ENCODE measurements around the gene ESPN. TPM values are rescaled to one million over a fixed set of nuclear protein-coding genes. Genes with fewer than 3 reads are reported as not detected.
"Not testable (repeated sequence)": the region's sequence is repeated elsewhere in the genome, so short reads cannot be mapped to it uniquely, and the experiment has no call there.

ESPN gene
- total RNA-seq, 2 donors from 2014 or later: 0.47 TPM; not detected in 1

DNA sequence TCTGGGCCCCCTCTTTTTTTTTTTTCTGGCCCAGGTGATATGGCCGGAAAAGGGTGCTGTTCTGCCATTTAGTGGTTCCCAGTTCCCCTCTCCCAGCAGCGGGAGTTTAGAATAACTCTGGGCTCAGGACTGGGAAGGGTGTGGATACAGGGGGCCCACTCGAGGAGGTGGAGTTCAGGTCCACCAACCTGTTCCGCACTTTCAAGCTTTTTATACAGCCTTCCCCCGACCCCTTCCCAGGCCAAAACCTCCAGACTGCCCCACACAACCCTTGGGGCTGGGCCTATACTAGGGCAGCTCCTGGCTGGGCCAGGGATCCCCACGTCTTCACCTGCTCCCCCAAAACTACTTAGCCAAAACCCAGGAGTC, 66.5 kb downstream of the ESPN start:
- Histone ChIP-seq H3K36me3 (no peaks in the 10 kb centered on the region), H3K4me3 (peak overlapping the region; percentile 63 to 66), H3K27ac (peak overlapping the region; percentile 71 to 77), H3K9me3 (no peaks in the 10 kb centered on the region), H3K27me3 (no peaks in the 10 kb centered on the region), H3K4me1 (peaks cover 0 to 65% of the 10 kb centered on the region in 2 donors)
- TF ChIP-seq CTCF (IDR thresholded peaks at IDR 0.05): no peak
- DNase-seq (ENCODE audit: low spot score): no peak

DNA sequence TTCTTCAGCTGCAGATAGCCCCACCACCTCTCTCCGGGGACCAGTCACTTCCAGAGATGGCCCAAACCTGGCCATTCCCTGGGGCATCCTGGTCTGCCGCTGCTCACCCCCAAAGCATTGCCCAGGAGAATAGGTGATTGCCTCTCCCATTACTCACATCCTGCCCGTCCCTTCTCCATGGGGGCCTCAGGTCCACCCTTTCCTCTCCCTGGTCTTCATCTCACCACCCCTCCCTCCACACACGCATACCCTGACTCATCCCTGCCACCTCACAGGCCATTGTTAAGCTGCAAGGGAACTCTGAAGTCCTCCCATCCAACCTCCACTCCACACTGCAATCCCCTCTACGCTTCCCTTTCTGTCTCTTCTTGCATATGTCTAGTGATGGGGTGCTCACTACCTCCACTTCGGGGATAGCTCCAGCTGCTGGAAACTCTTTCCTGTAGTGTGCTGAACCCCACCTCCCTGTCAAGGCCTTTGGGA, 66.9 kb downstream of the ESPN start, which contains the start of gene PLEKHG5:
Gene PLEKHG5 (minus strand): TSS at position 188 of the 483 bp plus-strand sequence. CDS start 14,096 bp downstream, outside the sequence.
- no peaks in the 10 kb centered on the region for H3K27me3 ChIP-seq
- no peaks in the 10 kb centered on the region for H3K9me3 ChIP-seq
- H3K4me1 ChIP-seq: peaks cover 0 to 65% of the 10 kb centered on the region in 2 donors
- DNase-seq (ENCODE audit: low spot score): no peak
- no peaks in the 10 kb centered on the region for H3K36me3 ChIP-seq
- no peak for TF ChIP-seq CTCF (IDR thresholded peaks at IDR 0.05)
- peak within 1 kb of the TSS; percentile 63 to 66 for H3K4me3 ChIP-seq
- peak within 1 kb of the TSS; percentile 71 to 77 for H3K27ac ChIP-seq

GRCh38 chr1:6491966-6492365, 67.4 kb downstream of the ESPN start:
- Histone ChIP-seq H3K27me3 (no peaks in the 10 kb centered on the region), H3K9me3 (no peaks in the 10 kb centered on the region), H3K27ac (peak overlapping the region; percentile 16 to 71), H3K36me3 (no peaks in the 10 kb centered on the region), H3K4me3 (no peak overlapping the region), H3K4me1 (peaks cover 0 to 66% of the 10 kb centered on the region in 2 donors)
- no peak for TF ChIP-seq CTCF (IDR thresholded peaks at IDR 0.05)
- no peak for DNase-seq (ENCODE audit: low spot score)

GRCh38 chr1:6493834-6494223, 69.3 kb downstream of the ESPN start:
- not testable (repeated sequence) for H3K27me3 ChIP-seq; H3K27ac ChIP-seq; H3K4me3 ChIP-seq; DNase-seq (ENCODE audit: low spot score); H3K9me3 ChIP-seq; H3K36me3 ChIP-seq
- H3K4me1 ChIP-seq: peaks cover 0 to 79% of the 10 kb centered on the region in 2 donors

GRCh38 chr1:6494627-6495026, 70.1 kb downstream of the ESPN start:
- DNase-seq (ENCODE audit: low spot score): no peak
- H3K27me3 ChIP-seq: no peaks in the 10 kb centered on the region
- peaks cover 0 to 79% of the 10 kb centered on the region in 2 donors for H3K4me1 ChIP-seq
- no peaks in the 10 kb centered on the region for H3K9me3 ChIP-seq
- H3K36me3 ChIP-seq: no peaks in the 10 kb centered on the region
- TF ChIP-seq CTCF (IDR thresholded peaks at IDR 0.05): no peak
- peak overlapping the region in 1 of 2 donors; percentile 16 for H3K27ac ChIP-seq
- H3K4me3 ChIP-seq: no peak overlapping the region

DNA sequence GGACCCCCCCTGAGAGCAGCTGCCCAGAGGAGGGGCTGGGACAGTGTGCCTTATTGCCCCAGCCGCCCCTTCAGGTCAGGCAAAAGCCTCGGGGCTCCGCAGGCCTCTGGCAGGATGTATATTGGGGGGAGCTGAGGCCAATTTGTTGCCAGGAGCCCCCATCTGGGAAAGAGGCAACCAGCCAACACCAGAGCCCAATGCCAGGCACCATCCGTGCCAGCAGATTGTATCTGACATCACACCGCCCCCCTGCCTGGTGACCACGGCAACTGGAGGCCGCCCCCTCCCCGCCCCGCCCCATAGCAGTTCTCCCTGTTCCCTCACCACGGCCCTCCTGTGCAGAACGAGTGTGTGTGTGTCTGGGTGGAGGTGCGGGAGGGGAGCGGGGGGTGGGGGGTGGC, 70.5 kb downstream of the ESPN start:
- Histone ChIP-seq H3K4me1 (peaks cover 0 to 78% of the 10 kb centered on the region in 2 donors), H3K4me3 (no peak overlapping the region), H3K27me3 (no peaks in the 10 kb centered on the region), H3K36me3 (no peaks in the 10 kb centered on the region), H3K27ac (peak overlapping the region in 1 of 2 donors; percentile 16), H3K9me3 (no peaks in the 10 kb centered on the region)
- DNase-seq (ENCODE audit: low spot score): no peak
- TF ChIP-seq CTCF (IDR thresholded peaks at IDR 0.05): no peak
